Parathyroid adenoma (tissue), 2 donors: ENCODE results near the gene RFX2.

Experiments
- H2AFZ ChIP-seq: fragments of 300-600 bp; sonication (generic); one replicate; pipeline ENCODE4 v1.7.0; 2017; ENCODE audit warnings: antibody characterized with exemption, mild to moderate bottlenecking
- H3K27ac ChIP-seq: fragments of 300-600 bp; sonication (generic); one replicate; pipeline ENCODE4 v1.7.0; 2017
- H3K27me3 ChIP-seq: fragments of 300-600 bp; sonication (generic); one replicate; pipeline ENCODE4 v1.7.0; 2017; ENCODE audit warnings: low read length; ENCODE audit not compliant: control insufficient read depth, insufficient read depth
- H3K36me3 ChIP-seq: fragments of 300-600 bp; sonication (generic); one replicate; pipeline ENCODE4 v1.7.0; 2017; ENCODE audit warnings: low read length; ENCODE audit not compliant: control insufficient read depth, insufficient read depth
- H3K4me1 ChIP-seq: fragments of 300-600 bp; sonication (generic); one replicate; pipeline ENCODE4 v1.7.0; 2017; ENCODE audit warnings: control low read depth
- H3K4me2 ChIP-seq: fragments of 300-600 bp; sonication (generic); one replicate; pipeline ENCODE4 v1.7.0; 2017; ENCODE audit warnings: low read length
- H3K4me3 ChIP-seq: fragments of 300-600 bp; sonication (generic); one replicate; pipeline ENCODE4 v1.7.0; 2017; ENCODE audit warnings: low read depth, low read length
- H3K79me2 ChIP-seq: fragments of 300-600 bp; sonication (generic); one replicate; pipeline ENCODE4 v1.7.0; 2017; ENCODE audit warnings: control low read depth
- H3K9ac ChIP-seq: fragments of 300-600 bp; sonication (generic); one replicate; pipeline ENCODE4 v1.7.0; 2017; ENCODE audit warnings: mild to moderate bottlenecking
- H3K9me3 ChIP-seq: fragments of 300-600 bp; sonication (generic); one replicate; pipeline ENCODE4 v1.7.0; 2017; ENCODE audit warnings: low read length; ENCODE audit not compliant: control insufficient read depth
- CTCF ChIP-seq: fragments of 300-600 bp; sonication (generic); IDR thresholded peaks from one replicate; pipeline ENCODE4 v1.7.0; 2017; ENCODE audit warnings: antibody characterized with exemption, mild to moderate bottlenecking
- donor health status: primary hyperparathyroidism.

The RFX2 gene

GRCh38 chr19:6138066-6138465 is 27.8 kb upstream of the RFX2 start:
- Histone ChIP-seq H3K9ac (no peak overlapping the region), H3K4me3 (no peak overlapping the region), H3K4me2 (no peak overlapping the region), H3K79me2 (no peaks in the 10 kb centered on the region), H3K9me3 (no peaks in the 10 kb centered on the region), H3K27ac (no peak overlapping the region), H2AFZ (no peak overlapping the region), H3K36me3 (no peaks in the 10 kb centered on the region), H3K27me3 (no peaks in the 10 kb centered on the region), H3K4me1 (no peaks in the 10 kb centered on the region)
- TF ChIP-seq CTCF, result no peak

DNA sequence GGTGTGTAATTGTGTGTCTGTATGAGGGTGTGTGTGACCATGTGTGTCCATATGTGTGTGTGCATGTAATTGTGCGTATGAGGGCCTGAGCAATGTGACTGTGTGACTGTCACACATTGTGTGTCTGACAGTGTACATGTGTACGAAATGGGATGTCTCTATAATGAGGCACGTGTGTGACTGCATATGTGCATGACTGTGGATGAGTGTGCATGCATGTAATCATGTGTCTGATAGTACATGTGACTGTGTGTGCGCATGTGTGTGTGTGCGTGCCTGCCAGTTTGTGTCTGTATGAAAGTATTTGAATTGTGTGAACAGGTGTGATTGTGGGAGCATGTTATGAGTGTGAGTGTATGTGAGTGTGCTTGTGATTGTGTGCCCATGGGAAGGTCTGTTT is 22.9 kb upstream of the RFX2 start:
- Histone ChIP-seq H3K9me3 (no peaks in the 10 kb centered on the region), H3K36me3 (no peaks in the 10 kb centered on the region), H3K9ac (no peak overlapping the region), H3K79me2 (no peaks in the 10 kb centered on the region), H3K4me2 (no peak overlapping the region), H3K4me1 (no peaks in the 10 kb centered on the region), H3K4me3 (no peak overlapping the region), H3K27me3 (no peaks in the 10 kb centered on the region), H2AFZ (no peak overlapping the region), H3K27ac (no peak overlapping the region)
- TF ChIP-seq CTCF, result no peak

DNA sequence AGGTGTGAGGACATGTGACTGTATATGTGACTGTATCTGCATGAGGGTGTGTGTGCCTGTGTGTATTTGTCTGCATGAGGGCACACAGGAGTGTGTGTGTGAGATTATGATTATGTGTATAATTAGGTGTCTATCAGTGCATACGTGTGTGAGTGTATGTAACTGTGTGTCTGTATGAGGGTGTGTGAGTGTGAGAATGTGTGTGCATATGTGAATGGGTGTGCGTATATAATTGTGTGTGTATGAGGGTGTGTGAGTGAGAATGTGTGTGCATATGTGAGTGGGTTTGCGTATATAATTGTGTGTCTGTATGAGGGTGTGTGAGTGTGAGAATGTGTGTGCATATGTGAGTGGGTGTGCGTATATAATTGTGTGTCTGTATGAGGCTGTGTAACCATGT is 22.2 kb upstream of the RFX2 start:
- no peaks in the 10 kb centered on the region for H3K79me2 ChIP-seq
- no peak overlapping the region for H3K27ac ChIP-seq
- H3K36me3 ChIP-seq, result no peaks in the 10 kb centered on the region
- no peak for TF ChIP-seq CTCF
- H3K4me3 ChIP-seq, result no peak overlapping the region
- no peaks in the 10 kb centered on the region for H3K27me3 ChIP-seq
- H3K9me3 ChIP-seq, result no peaks in the 10 kb centered on the region
- H2AFZ ChIP-seq, result no peak overlapping the region
- no peak overlapping the region for H3K4me2 ChIP-seq
- H3K4me1 ChIP-seq, result no peaks in the 10 kb centered on the region
- no peak overlapping the region for H3K9ac ChIP-seq

DNA sequence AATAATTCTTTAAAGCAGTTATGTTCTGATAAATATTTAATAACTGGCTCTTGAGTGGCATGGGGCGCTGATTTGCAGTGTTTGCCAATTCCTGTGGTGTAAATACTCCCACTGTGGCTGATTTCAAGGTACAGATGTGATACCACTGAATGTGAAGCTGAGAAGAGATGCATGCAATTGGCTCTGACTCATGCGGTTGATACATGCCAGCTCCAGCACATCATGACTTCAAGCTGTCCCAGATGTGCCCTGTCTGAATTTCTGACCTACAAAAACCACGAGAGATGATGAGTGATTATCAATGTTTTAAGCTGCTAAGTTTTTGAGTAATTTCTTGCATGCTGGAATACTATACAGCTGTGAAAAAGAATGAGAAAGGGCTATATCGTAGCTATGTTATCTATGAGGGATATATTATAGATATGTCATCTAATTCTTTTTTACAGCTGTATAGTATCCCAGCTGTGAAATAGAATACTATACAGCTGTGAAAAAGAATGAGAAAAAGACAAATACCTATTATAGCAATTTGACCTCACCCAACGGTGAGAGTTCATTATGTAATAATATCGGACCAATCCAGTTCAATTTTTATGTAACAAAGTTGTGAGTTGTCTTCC is 17.5 kb upstream of the RFX2 start:
- Histone ChIP-seq H3K9me3 (no peaks in the 10 kb centered on the region), H2AFZ (no peak overlapping the region), H3K4me3 (no peak overlapping the region), H3K9ac (no peak overlapping the region), H3K4me1 (no peaks in the 10 kb centered on the region), H3K79me2 (no peaks in the 10 kb centered on the region), H3K4me2 (no peak overlapping the region), H3K27ac (no peak overlapping the region), H3K36me3 (no peaks in the 10 kb centered on the region), H3K27me3 (no peaks in the 10 kb centered on the region)
- TF ChIP-seq CTCF, result no peak

DNA sequence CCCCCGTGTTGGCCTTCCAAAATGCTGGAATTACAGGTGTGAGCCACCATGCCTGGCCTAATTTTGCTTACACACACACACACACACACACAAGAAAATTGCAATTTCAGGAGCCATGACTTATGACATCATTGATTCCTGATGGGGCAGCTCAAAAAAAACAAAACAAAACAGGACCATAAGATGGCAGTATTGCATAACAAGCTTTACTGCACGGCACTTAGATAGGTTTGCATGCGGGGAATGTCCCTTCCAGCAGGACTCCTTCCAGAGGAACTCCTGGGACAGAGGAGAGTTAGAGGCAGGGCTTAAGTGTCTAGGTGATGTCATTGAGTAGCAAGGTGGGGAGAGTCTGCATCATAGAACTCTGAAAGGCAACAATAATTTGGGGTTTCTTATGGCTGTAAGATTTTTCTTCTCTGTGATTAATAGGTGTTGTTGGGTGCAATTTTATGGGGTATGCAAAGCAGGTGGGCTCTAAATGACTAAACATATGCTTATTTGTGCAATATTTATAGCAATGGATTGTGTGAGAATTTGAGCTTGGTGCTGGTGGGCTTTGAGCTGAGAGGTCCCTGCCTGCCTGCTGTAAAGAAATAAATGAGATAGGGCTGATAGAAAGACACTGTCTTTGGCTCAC is 16.2 kb upstream of the RFX2 start:
- H3K36me3 ChIP-seq, result no peaks in the 10 kb centered on the region
- no peak overlapping the region for H3K4me2 ChIP-seq
- TF ChIP-seq CTCF, result peak; percentile 8
- H3K79me2 ChIP-seq, result no peaks in the 10 kb centered on the region
- no peak overlapping the region for H3K4me3 ChIP-seq
- H3K27me3 ChIP-seq, result no peaks in the 10 kb centered on the region
- no peak overlapping the region for H3K9ac ChIP-seq
- H2AFZ ChIP-seq, result no peak overlapping the region
- H3K27ac ChIP-seq, result no peak overlapping the region
- no peaks in the 10 kb centered on the region for H3K9me3 ChIP-seq
- H3K4me1 ChIP-seq, result no peaks in the 10 kb centered on the region
